Transverse colon (tissue), 4 donors: Measurements from ENCODE around the gene SPEM2.

Source experiments
- CTCF ChIP-seq, 5 experiments: fragments of 200-600 bp in 3 of 5; fragments of 450-650 bp in 2 of 5; sonication (generic) in 3 of 5; IDR thresholded peaks; 1 replicate in 2 of 5; 2 replicates in 3 of 5; pipeline ENCODE4 v1.5.1; 2016 to 2017; ENCODE audit warnings: antibody characterized with exemption in 5 of 5, inconsistent platforms in 3 of 5, mild to moderate bottlenecking in 2 of 5, moderate library complexity in 1 of 5
- EP300 ChIP-seq: sonication (generic); formaldehyde crosslinking; IDR thresholded peaks from one replicate; pipeline ENCODE4 v1.6.1; 2017; ENCODE audit warnings: antibody characterized with exemption, low read depth
- POLR2A ChIP-seq: fragments of 450-650 bp; IDR thresholded peaks from one replicate; pipeline ENCODE4 v1.6.1; 2016; ENCODE audit warnings: antibody characterized with exemption, mild to moderate bottlenecking, moderate library complexity
- POLR2AphosphoS5 ChIP-seq, 3 donors: sonication (generic); formaldehyde crosslinking; IDR thresholded peaks; one replicate each; pipeline ENCODE4 v1.6.1; 2016; ENCODE audit warnings: antibody characterized with exemption in 3 of 3

GRCh38 chr17:7403043-7403726 is 22.2 kb upstream of the SPEM2 start:
- TF ChIP-seq POLR2AphosphoS5 (IDR thresholded peaks at IDR 0.05) (peak in 2 of 3 donors; percentile 41 to 44), CTCF (IDR thresholded peaks at IDR 0.05) (no peak), POLR2A (peak; percentile 3), EP300 (no peak)
